ENCODE results near the gene TMEM121. TPM values are rescaled to one million over a fixed set of nuclear protein-coding genes. Genes with fewer than 3 reads are reported as not detected.

Gene TMEM121
- polyA plus RNA-seq, 1 donor (not counting 4 experiments of a cell fraction or from before 2014, with no cell fraction given), result 0.18 TPM

DNA sequence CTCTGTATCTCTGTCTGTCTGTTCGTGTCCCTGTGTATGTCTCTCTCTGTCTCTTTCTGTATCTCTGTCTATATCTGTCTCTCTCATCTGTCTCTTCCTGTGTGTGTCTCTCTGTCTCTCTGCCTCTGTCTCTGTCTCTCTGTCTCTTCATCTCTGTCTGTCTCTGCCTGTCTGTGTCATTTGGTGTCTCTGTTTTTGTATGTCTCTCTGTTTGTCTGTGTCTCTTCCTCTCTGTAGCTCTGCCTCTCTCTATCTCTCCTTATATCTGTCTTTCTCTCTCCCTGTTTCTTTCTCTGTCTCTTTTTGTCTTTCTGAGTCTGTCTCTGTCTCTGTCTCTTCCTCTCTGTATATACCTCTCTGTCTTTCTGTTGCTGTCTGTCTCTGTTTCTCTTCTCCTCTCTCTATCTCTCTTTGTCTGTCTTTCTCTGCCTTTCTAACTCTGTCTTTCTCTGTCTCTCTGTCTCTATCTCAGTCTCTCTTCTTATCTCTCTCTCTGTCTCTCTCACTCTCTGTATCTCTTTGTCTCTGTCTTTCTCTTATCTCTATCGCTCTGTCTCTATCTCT, 50.2 kb downstream of the TMEM121 start:
- dilution Hi-C loops (cut with MboI; ENCODE audit: extremely low pct_ligation_motif_present, low sequenced_read_pairs), result no loop called here
- H3K9me3 ChIP-seq (ENCODE audit: control insufficient read depth, low read depth, low read length), result no peaks in the 10 kb centered on the region
- no peak for DNase-seq (ENCODE audit: low read depth, low spot score)

DNA sequence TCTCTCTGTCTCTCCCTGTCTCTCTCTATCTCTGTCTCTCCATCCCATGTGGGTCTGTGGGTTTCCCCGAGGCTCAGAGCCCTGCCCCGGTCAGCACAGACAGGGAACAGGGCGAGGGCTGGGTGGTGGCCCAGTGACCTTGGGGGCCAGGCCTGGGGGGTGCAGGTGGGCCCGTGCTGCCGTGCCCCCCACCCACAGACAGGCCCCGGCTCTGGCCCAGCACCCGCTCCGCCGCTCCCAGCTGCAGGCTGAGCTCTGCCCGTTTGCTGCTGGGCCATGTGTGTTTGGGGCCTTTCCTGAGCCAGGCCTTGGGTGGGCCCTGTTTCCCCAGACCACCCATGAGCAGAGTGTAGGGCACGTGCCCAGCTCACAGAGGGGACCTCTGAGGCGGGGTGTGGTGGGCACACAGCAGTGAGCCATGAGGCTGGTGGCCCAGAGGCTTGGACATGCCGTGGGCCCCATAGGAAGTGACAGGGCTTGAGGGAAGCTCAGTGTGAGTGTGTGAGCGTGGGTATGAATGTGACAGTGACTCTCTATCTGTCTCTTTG, 51.0 kb downstream of the TMEM121 start:
- H3K4me1 ChIP-seq (ENCODE audit: control insufficient read depth, extremely low read depth, insufficient read depth, low read length), result no peaks in the 10 kb centered on the region
- TF ChIP-seq, protein P1, sequence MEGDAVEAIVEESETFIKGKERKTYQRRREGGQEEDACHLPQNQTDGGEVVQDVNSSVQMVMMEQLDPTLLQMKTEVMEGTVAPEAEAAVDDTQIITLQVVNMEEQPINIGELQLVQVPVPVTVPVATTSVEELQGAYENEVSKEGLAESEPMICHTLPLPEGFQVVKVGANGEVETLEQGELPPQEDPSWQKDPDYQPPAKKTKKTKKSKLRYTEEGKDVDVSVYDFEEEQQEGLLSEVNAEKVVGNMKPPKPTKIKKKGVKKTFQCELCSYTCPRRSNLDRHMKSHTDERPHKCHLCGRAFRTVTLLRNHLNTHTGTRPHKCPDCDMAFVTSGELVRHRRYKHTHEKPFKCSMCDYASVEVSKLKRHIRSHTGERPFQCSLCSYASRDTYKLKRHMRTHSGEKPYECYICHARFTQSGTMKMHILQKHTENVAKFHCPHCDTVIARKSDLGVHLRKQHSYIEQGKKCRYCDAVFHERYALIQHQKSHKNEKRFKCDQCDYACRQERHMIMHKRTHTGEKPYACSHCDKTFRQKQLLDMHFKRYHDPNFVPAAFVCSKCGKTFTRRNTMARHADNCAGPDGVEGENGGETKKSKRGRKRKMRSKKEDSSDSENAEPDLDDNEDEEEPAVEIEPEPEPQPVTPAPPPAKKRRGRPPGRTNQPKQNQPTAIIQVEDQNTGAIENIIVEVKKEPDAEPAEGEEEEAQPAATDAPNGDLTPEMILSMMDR (optimal IDR thresholded peaks at IDR 0.05 in 1 of 3, IDR thresholded peaks at IDR 0.05 in 1 of 3, conservative IDR thresholded peaks at IDR 0.05 in 1 of 3; ENCODE audit: extremely low read depth in 1 of 3, insufficient read depth in 2 of 3, low read length in 3 of 3), result no peak
- TF ChIP-seq EZH2 (IDR thresholded peaks at IDR 0.05; ENCODE audit: low read length), result no peak
- no peak overlapping the region for H3K4me3 ChIP-seq (ENCODE audit: control insufficient read depth in 2 of 3, extremely low read depth in 1 of 3, insufficient read depth in 2 of 3, low read depth in 1 of 3, low read length in 3 of 3)
- H3K4me2 ChIP-seq (ENCODE audit: control insufficient read depth, extremely low read depth, insufficient read depth, low read depth, low read length), result no peak overlapping the region
- no peak overlapping the region for H2AFZ ChIP-seq (ENCODE audit: control insufficient read depth, low read length)
- no peaks in the 10 kb centered on the region for H4K20me1 ChIP-seq (ENCODE audit: control insufficient read depth, extremely low read depth, insufficient read depth, low read length)
- no peaks in the 10 kb centered on the region for H3K79me2 ChIP-seq (ENCODE audit: control insufficient read depth, insufficient read depth, low read length)
- no peak for DNase-seq (ENCODE audit: low read depth, low spot score)
- H3K27me3 ChIP-seq (ENCODE audit: control insufficient read depth, extremely low read depth, insufficient read depth, low read length), result no peaks in the 10 kb centered on the region
- no peak overlapping the region for H3K27ac ChIP-seq (ENCODE audit: control insufficient read depth, insufficient read depth, low read length)
- FAIRE-seq, result no peak
- dilution Hi-C loops (cut with MboI; ENCODE audit: extremely low pct_ligation_motif_present, low sequenced_read_pairs), result no loop called here
- no peaks in the 10 kb centered on the region for H3K9me3 ChIP-seq (ENCODE audit: control insufficient read depth, low read depth, low read length)
- no peaks in the 10 kb centered on the region for H3K36me3 ChIP-seq (ENCODE audit: control insufficient read depth in 2 of 2, extremely low read depth in 1 of 2, insufficient read depth in 2 of 2, low read length in 2 of 2)
- H3K9me1 ChIP-seq (ENCODE audit: control insufficient read depth, extremely low read depth, insufficient read depth, low read length), result no peaks in the 10 kb centered on the region
- H3K9ac ChIP-seq (ENCODE audit: control insufficient read depth, extremely low read depth, insufficient read depth, low read length), result no peak overlapping the region

More for the DNA sequence above, 50.2 kb downstream of the TMEM121 start:
- Histone ChIP-seq H3K4me2 (ENCODE audit: control insufficient read depth, extremely low read depth, insufficient read depth, low read depth, low read length) (no peak overlapping the region), H3K79me2 (ENCODE audit: control insufficient read depth, insufficient read depth, low read length) (no peaks in the 10 kb centered on the region), H3K27me3 (ENCODE audit: control insufficient read depth, extremely low read depth, insufficient read depth, low read length) (no peaks in the 10 kb centered on the region), H3K9ac (ENCODE audit: control insufficient read depth, extremely low read depth, insufficient read depth, low read length) (no peak overlapping the region), H2AFZ (ENCODE audit: control insufficient read depth, low read length) (no peak overlapping the region), H3K27ac (ENCODE audit: control insufficient read depth, insufficient read depth, low read length) (no peak overlapping the region), H4K20me1 (ENCODE audit: control insufficient read depth, extremely low read depth, insufficient read depth, low read length) (no peaks in the 10 kb centered on the region), H3K4me3 (ENCODE audit: control insufficient read depth in 2 of 3, extremely low read depth in 1 of 3, insufficient read depth in 2 of 3, low read depth in 1 of 3, low read length in 3 of 3) (no peak overlapping the region), H3K4me1 (ENCODE audit: control insufficient read depth, extremely low read depth, insufficient read depth, low read length) (no peaks in the 10 kb centered on the region), H3K9me1 (ENCODE audit: control insufficient read depth, extremely low read depth, insufficient read depth, low read length) (no peaks in the 10 kb centered on the region), H3K36me3 (ENCODE audit: control insufficient read depth in 2 of 2, extremely low read depth in 1 of 2, insufficient read depth in 2 of 2, low read length in 2 of 2) (no peaks in the 10 kb centered on the region)
- no peak for TF ChIP-seq EZH2 (IDR thresholded peaks at IDR 0.05; ENCODE audit: low read length)
- TF ChIP-seq, protein P1 (optimal IDR thresholded peaks at IDR 0.05 in 1 of 3, IDR thresholded peaks at IDR 0.05 in 1 of 3, conservative IDR thresholded peaks at IDR 0.05 in 1 of 3; ENCODE audit: extremely low read depth in 1 of 3, insufficient read depth in 2 of 3, low read length in 3 of 3), result no peak
- FAIRE-seq, result no peak

Measured in keratinocyte (primary cell).